COLO668 (cell line): ENCODE data around the gene C1orf21.

Experiments used
- DNase-seq: peaks from one replicate; lab custom pipeline; 2025; ENCODE audit not compliant: unreplicated experiment; lab: John Stamatoyannopoulos, UW

C1orf21 gene

DNA sequence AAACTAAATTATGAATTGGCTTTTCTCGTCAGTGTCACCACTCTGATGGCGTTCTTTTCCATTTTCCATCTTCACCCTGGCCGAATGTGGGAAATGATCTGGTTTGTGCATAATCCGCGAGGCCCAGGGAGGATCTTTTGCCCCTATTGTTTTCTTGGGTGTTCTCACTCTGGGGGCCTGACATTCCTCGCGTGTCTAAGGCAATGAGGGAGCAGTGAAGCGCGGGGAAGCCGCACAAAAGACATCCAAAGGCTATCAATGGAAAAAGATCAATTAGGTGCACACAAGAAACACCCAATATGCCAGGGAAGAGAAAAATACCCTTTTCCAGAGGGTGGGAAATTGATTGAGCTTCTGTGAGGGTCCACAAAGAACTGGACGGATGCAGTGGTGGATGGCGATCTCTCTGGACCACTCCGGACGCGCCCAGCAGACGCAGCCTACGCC, 941 bp upstream of the C1orf21 start:
- DNase-seq, result no peak

GRCh38 chr1:184387069-184387475, 243 bp downstream of the C1orf21 start:
- no peak for DNase-seq

- DNase-seq, result peak; percentile 75
These were observed 868 bp downstream of the C1orf21 start for GRCh38 chr1:184387476-184388318.

DNA sequence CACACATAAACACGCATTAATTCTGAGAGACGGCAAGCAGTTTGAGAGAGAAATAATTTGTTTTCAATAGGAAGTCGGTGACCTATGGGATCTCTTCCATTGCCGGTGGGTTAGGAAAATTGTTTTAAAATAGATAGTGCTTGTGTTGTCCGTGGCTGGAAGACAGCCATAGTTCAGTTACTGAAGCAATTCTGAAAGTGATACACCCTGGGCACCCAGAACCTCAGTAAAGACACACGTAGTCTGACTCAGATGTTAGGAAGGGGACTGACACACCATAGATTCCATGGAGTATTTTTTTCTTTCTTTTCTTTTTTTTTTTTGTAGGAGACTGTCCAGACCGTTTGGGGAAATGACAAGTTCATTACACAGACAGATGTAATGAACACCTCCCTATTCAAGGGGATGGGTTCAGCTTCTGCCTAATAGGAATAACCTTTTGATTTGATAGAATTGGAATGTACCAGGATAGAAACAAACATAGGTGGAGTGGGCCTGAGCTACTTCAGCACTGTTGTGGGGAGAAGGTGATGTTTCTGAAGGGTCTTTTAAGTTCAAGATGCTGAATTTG, 1.6 kb downstream of the C1orf21 start:
- DNase-seq, result no peak

- DNase-seq, result no peak
These were observed 2.1 kb downstream of the C1orf21 start for GRCh38 chr1:184388971-184389370.

DNA sequence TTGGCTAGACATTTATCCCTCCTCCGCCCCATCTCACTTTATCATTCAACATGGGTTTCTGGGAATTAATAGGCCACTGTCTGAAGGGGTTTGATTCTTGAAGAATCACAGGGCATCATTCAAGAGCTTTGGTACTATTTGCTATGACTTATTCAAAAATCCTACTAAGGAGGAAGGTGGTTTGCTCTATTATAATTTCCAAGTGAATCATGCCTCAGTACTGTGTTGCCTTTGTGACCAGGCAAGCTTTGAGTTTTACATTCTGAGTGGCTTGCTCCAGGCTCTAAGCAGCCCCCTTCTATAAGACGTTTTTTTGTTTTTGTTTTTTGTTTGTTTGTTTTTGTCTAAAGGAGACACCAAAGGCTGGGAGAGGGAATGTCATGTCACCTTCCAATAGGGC, 2.6 kb downstream of the C1orf21 start:
- DNase-seq, result no peak

DNA sequence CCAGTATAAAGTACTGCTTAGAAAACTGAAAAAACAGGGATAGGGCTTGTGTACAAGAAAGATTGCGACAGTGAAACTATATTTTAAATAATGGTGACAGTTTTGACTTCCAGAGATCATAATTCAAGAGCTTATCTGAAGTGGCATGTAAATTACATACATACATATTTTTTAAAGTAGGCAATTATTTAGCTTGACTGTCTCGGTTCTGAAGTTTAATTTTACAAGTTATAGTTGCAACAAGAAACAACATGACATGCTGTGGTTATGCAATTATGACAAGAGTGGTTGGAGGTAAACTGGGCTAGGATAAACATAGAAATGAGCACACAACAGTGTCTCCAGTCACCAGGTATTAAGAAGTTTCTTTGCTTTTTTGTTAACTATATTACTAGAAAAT, 4.1 kb downstream of the C1orf21 start:
- no peak for DNase-seq

GRCh38 chr1:184392067-184392466, 5.2 kb downstream of the C1orf21 start:
- no peak for DNase-seq

DNA sequence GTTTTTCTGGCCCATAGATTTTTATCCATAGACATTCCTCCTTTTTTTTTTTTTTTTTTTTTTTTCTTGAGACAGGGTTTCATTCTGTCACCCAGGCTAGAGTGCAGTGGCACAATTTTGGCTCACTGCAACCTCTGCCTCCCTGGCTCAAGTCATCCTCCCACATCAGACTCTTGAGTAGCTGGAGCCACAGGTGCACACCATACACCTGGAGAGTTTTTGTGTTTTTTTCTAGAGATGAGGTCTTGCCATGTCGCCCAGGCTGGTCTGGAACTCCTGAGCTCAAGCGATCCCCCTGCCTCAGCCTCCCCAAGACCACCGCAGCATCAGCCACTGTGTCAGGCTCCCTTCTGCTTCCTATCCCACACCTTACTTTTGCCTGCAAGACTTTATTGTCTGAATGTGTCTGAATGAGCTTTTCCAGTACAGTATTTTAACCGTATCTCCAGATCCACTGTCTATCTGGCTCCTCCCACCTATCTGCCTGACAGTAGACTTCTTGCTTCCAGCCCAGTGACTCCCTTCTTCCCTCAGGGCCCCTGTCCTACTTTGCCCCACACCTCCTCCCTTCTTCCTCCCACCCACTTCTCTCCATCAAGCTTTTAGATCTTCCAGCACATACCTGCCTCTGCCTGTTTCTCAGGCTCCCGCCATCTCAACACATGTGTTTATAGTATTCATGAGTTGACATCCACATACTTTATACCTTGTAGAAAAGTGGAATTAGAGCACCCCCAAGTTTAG, 6.1 kb downstream of the C1orf21 start:
- DNase-seq, result no peak

DNA sequence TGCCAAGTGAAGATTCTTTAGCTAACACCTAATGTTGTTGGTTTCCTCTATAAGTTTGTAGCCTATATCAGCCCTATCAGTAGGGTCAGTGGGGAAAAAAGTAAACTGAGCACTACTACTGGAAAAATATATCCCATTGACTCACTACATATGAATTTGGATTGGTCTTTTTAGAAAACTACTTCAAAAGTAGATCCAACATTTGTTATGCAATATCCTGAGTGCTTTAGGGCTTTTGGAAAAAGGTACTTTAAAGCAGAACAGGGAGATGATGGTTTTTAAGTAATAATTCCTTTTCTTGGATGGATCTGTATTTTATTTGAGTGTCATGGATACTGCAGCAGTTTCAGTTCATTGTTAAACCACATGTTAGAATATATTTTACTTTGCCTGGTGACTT, 7.1 kb downstream of the C1orf21 start:
- no peak for DNase-seq

GRCh38 chr1:184395370-184395769, 8.5 kb downstream of the C1orf21 start:
- DNase-seq, result no peak

GRCh38 chr1:184395937-184396480, 9.2 kb downstream of the C1orf21 start:
- DNase-seq, result no peak

DNA sequence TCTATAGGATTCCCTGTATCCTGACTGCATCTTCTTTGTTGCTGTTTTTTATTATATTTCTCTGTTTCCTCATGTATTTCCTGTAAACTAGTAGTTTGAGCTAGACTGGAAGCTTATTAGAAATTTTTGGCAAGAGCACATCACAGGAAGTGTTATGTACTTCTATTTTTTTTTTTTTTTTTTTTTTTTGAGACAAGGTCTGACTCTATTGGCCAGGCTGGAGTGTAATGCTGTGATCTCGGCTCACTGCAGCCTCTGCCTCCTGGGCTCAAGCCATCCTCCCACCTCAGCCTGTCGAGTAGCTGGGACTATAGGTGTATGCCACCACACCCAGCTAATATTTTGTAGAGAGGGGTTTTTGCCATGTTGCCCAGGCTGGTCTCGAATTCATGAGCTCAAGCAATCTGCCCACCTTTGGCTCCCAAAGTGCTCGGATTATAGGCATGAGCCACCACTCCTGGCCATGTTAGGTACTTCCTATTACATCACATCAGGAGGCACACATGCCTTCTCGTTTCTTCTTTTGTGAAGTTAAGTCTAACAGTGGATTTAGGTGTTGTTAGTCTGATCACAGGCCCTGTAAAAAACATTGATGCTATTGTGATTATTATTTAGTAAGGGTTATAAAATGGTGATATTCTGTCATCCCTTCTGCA, 12.5 kb downstream of the C1orf21 start:
- DNase-seq, result no peak

DNA sequence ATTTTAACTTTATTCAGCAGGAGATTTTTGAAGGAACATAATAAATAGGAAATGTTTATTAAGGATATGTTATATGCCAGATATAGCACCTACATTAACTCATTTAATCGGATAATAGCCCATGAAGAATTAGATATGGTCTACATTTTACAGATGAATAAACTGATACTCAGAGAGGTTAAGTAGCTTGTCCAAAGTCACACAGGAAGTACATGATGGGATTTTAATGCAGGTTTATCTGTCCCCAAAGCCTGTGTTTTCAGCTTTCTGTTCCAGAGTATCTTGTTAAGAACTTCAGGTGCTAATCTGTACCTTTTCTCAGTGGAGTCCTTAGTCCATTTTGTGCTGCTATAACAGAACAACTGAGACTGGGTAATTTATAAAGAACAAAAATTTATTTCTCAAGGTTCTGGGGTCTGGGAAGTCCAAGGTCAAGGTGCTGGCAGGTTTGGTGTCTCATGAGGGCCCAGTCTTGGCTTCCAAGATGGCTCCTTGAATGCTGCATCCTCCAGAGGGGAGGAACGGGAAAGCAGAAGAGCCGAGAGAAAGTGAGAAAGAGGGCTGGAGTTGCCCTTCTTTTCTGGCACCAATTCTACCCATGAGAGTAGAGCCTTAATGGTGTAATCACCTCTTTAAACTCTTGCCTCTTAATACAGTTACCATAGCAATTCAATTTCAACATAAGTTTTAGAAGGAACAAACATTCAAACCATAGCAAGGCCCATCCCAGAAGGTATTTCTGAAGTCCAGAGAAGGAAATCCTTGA, 17.3 kb downstream of the C1orf21 start:
- no peak for DNase-seq

DNA sequence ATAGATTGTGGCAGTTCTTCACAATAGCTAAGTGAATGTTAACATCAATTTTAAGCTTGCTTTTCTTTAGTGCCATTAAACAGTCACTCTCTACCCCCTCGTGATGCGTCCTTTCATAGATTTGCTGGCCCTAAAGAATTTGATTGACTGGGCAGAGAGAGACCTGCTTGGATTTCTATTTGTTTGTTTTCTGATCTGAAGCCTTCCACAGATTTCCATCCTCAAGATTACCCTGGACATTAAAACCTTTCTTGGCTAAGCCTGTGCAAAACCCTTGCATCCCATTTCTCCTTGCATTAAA, 17.8 kb downstream of the C1orf21 start:
- DNase-seq, result no peak

- DNase-seq, result no peak
These were observed 18.4 kb downstream of the C1orf21 start for GRCh38 chr1:184405094-184405800.

GRCh38 chr1:184405801-184406142, 18.9 kb downstream of the C1orf21 start:
- DNase-seq, result no peak

- no peak for DNase-seq
These were observed 19.6 kb downstream of the C1orf21 start for GRCh38 chr1:184406479-184406878.

DNA sequence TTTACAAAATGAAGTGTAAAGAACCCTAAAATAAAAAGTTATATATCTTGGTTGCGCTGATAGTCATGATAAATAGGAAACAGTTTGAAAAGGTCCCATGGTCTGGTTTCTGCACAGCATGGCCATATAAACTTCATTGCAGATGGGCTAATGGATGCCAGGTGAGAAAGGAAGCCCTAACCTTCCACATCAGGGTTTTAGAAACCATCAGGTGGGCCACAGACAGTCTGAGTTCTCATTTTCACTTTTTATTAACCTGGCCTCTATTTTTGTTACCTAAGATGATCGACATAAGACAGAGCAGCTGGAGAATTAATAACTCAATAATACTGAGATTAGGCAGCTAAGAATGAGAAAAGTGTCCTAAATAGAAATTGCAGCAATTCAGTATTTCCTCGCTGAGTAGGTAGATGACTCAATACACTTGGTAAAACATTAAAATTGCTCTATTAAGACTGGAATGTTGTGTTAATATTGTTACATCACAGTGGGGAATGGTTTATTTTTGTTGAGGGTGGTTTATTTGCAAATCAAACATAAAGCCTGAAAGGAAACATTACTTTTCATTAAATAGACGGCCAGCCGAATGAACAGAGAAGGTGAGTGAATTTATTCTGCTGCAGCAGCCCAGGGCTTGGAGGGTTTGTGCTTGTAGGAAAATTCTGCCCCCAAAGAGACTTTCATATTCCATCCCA, 21.1 kb downstream of the C1orf21 start:
- DNase-seq, result no peak

GRCh38 chr1:184408580-184408979, 21.8 kb downstream of the C1orf21 start:
- peak; percentile 26 for DNase-seq
